OCI-LY3 (cell line): Measurements from ENCODE around the gene TBK1.

ENCODE experiments used
- H2AFZ ChIP-seq: fragments of 200-600, 300-600 bp; shearing (Covaris generic); 2 replicates; pipeline ENCODE4 v1.6.0; 2014; ENCODE audit warnings: antibody characterized with exemption, low read depth, low read length
- H3K27ac ChIP-seq: fragments of 200-600, 300-600 bp; sonication (generic); 2 replicates; pipeline ENCODE4 v1.5.1; 2014; ENCODE audit warnings: mild to moderate bottlenecking, low read length, moderate library complexity, mixed read lengths
- H3K27me3 ChIP-seq: fragments of 200-600, 300-600 bp; sonication (generic); 2 replicates; pipeline ENCODE4 v1.6.1; 2014; ENCODE audit warnings: low read depth, low read length, mixed read lengths
- H3K36me3 ChIP-seq: fragments of 200-600, 300-600 bp; sonication (generic); replicated peaks from 2 replicates; pipeline ENCODE3; 2014; ENCODE audit warnings: low read depth, low read length, mixed read lengths
- H3K4me1 ChIP-seq: fragments of 300-600, 200-600 bp; sonication (generic); 2 replicates; pipeline ENCODE4 v1.6.1; 2014; ENCODE audit warnings: low read length, mixed read lengths
- H3K4me2 ChIP-seq: fragments of 200-600, 300-600 bp; sonication (generic); 2 replicates; pipeline ENCODE4 v1.6.1; 2014; ENCODE audit warnings: low read length, mixed read lengths
- H3K4me3 ChIP-seq: fragments of 300-600, 200-600 bp; sonication (generic); 2 replicates; pipeline ENCODE4 v1.5.1; 2014; ENCODE audit warnings: antibody characterized with exemption, mild to moderate bottlenecking, low read length, moderate library complexity
- H3K79me2 ChIP-seq: fragments of 300-600, 200-600 bp; shearing (Covaris generic); 2 replicates; pipeline ENCODE4 v1.6.1; 2014; ENCODE audit warnings: mild to moderate bottlenecking, low read length, mixed read lengths
- H3K9ac ChIP-seq: fragments of 300-600, 200-600 bp; shearing (Covaris generic); 2 replicates; pipeline ENCODE4 v1.6.0; 2014; ENCODE audit warnings: mild to moderate bottlenecking, low read length, moderate library complexity
- H3K9me3 ChIP-seq: fragments of 200-600, 300-600 bp; shearing (Covaris generic); 2 replicates; pipeline ENCODE4 v1.6.1; 2014; ENCODE audit warnings: low read length, mixed read lengths; ENCODE audit not compliant: insufficient read depth
- H4K20me1 ChIP-seq: fragments of 200-600, 300-600 bp; sonication (generic); 2 replicates; pipeline ENCODE4 v1.6.1; 2016; ENCODE audit warnings: low read length, mixed read lengths; ENCODE audit not compliant: insufficient read depth
- CTCF ChIP-seq: fragments of 200-600, 300-600 bp; sonication (generic); IDR thresholded peaks from 2 replicates; pipeline ENCODE4 v1.5.1; 2014; ENCODE audit warnings: antibody characterized with exemption, low read length, low read depth
- EZH2phosphoT487 ChIP-seq: fragments of 200-600 bp; shearing (Covaris generic); IDR thresholded peaks from 2 replicates; pipeline ENCODE4 v1.6.1; 2018; ENCODE audit warnings: antibody characterized with exemption, mixed run types, low read depth

The TBK1 gene

GRCh38 chr12:64494998-64495729, 43.2 kb downstream of the TBK1 start:
- H3K36me3 ChIP-seq, result peaks cover 50% of the 10 kb centered on the region
- H3K27me3 ChIP-seq, result no peaks in the 10 kb centered on the region
- H3K9me3 ChIP-seq, result no peaks in the 10 kb centered on the region
- H3K4me1 ChIP-seq, result peaks cover 12% of the 10 kb centered on the region
- H2AFZ ChIP-seq, result no peak overlapping the region
- no peak for TF ChIP-seq EZH2phosphoT487
- TF ChIP-seq CTCF, result no peak
- H3K4me3 ChIP-seq, result no peak overlapping the region
- peak overlapping the region; percentile 15 for H3K4me2 ChIP-seq
- H3K79me2 ChIP-seq, result no peaks in the 10 kb centered on the region
- 0 out of 2 replicates have a peak overlapping the region, but pooled peaks have one; percentile 6 for H3K27ac ChIP-seq
- no peaks in the 10 kb centered on the region for H4K20me1 ChIP-seq
- no peak overlapping the region for H3K9ac ChIP-seq

GRCh38 chr12:64496839-64497400, 45.0 kb downstream of the TBK1 start:
- Histone ChIP-seq H3K9me3 (no peaks in the 10 kb centered on the region), H3K36me3 (peaks cover 56% of the 10 kb centered on the region)
- TF ChIP-seq CTCF (no peak), EZH2phosphoT487 (no peak)

GRCh38 chr12:64497484-64497883, 45.6 kb downstream of the TBK1 start:
- TF ChIP-seq CTCF, result no peak
- no peak for TF ChIP-seq EZH2phosphoT487
- Histone ChIP-seq H3K36me3 (peaks cover 58% of the 10 kb centered on the region), H3K4me2 (no peak overlapping the region), H3K9me3 (no peaks in the 10 kb centered on the region), H3K27me3 (no peaks in the 10 kb centered on the region), H3K9ac (no peak overlapping the region), H3K27ac (no peak overlapping the region), H2AFZ (no peak overlapping the region), H3K4me3 (no peak overlapping the region), H3K4me1 (peaks cover 22% of the 10 kb centered on the region), H3K79me2 (no peaks in the 10 kb centered on the region), H4K20me1 (no peaks in the 10 kb centered on the region)

More at GRCh38 chr12:64496839-64497400, 45.0 kb downstream of the TBK1 start:
- no peak overlapping the region for H2AFZ ChIP-seq
- H3K27ac ChIP-seq, result no peak overlapping the region
- no peaks in the 10 kb centered on the region for H4K20me1 ChIP-seq
- H3K4me3 ChIP-seq, result no peak overlapping the region
- H3K9ac ChIP-seq, result no peak overlapping the region
- H3K27me3 ChIP-seq, result no peaks in the 10 kb centered on the region
- H3K79me2 ChIP-seq, result no peaks in the 10 kb centered on the region
- no peak overlapping the region for H3K4me2 ChIP-seq
- peaks cover 20% of the 10 kb centered on the region for H3K4me1 ChIP-seq

GRCh38 chr12:64497903-64498302, 46.0 kb downstream of the TBK1 start:
- H3K4me3 ChIP-seq, result no peak overlapping the region
- no peaks in the 10 kb centered on the region for H3K27me3 ChIP-seq
- H3K36me3 ChIP-seq, result peaks cover 61% of the 10 kb centered on the region
- TF ChIP-seq EZH2phosphoT487 (no peak), CTCF (no peak)
- H3K27ac ChIP-seq, result no peak overlapping the region
- no peaks in the 10 kb centered on the region for H4K20me1 ChIP-seq
- peaks cover 22% of the 10 kb centered on the region for H3K4me1 ChIP-seq
- no peak overlapping the region for H3K9ac ChIP-seq
- no peak overlapping the region for H2AFZ ChIP-seq
- no peak overlapping the region for H3K4me2 ChIP-seq
- no peaks in the 10 kb centered on the region for H3K79me2 ChIP-seq
- H3K9me3 ChIP-seq, result no peaks in the 10 kb centered on the region
